NK-92 (cell line): Measurements from ENCODE around the gene PDE10A.

Experiments used
- DNase-seq: peaks from one replicate; lab custom pipeline; 2025; ENCODE audit not compliant: unreplicated experiment; lab: John Stamatoyannopoulos, UW

Gene PDE10A

DNA sequence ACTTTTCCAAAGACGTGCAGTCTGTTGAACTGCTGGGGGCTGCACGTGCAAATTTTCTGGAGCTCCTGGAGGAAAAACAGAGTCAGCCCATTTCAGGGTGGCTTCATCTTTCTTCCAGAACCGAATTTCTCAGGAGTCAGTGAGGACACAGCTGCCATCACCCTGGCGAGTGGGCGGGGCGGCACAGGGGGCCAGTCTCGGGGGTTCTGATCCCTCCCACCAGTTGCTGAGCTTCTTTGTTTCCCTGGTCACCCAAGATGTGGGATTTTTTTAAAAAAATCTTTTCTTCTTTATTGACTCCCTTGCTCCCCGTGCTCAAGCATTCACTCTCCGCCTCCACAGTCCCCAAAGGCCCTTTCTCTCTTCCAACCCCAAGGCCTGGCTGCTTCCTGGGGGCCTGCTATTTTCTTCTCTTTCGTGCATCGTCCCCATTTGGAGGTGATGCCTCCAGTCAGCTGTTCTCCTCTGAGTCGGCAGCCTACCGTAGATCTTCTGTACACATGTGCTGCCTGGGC, 362.6 kb downstream of the PDE10A start:
- no peak for DNase-seq

DNA sequence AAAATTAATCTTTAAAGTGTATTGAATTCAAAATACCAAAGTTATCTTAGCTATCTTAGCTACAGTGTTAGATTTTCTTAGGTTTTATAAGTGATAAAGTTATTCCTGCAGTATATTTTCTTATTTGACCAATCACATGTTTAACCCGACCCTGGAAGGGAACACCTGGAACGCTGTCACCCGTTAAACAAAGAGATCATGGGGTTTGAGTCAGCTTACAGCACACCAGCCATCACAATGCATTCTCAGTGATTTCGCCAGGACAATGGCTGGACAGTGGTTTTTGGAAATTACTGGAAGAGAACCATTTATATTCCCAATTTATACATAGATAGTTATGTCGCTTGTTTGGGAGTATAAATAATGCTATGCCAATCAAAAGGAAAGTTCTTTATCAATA, 364.2 kb downstream of the PDE10A start:
- DNase-seq, result no peak

DNA sequence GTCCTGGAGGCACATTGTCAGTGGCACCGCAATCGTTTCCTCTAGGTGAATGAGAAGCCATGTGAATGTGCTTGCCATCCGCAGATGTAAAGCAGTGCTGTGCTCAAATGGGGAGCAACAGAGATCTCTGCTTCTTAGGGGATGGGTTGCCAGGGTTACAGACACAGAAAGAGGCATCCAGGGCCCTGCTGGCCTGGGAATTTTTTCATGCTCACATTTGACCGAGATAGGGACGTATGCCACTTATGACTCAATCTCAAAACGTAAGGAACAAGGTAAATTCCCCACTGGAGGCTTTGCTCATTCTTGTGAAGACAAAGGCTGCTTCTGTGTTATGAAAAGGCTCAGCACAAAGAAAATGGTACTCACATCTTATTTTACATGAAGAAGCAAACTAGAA, 364.6 kb downstream of the PDE10A start:
- DNase-seq, result no peak

DNA sequence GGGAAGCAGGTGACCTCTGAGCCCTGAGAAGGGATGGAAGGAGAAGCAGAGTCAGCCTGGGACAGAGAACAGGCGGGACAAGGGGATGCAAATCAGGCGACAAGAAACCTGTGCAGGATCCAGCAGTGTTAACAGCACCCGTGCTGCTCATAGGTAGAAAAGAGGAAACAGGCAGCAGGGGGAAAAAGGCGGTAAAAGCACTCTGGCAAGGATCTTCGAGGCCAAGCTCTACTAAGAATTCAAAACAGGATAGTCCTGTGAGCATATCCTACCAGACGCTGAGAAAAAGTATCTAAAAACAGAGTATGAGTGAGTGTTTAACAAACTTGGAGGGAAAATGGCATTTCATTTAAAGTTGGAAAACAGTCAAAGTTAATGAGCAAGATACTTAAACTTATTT, 370.4 kb downstream of the PDE10A start:
- no peak for DNase-seq
